Endodermal cell (in vitro differentiated cells): Measurements from ENCODE around the gene MTHFD2L. TPM values are rescaled to one million over a fixed set of nuclear protein-coding genes. Genes with fewer than 3 reads are reported as not detected.

Experiments used
- DNase-seq: peaks from one replicate; pipeline ENCODE4 v3.0.0-alpha.2; 2017
- H3K27ac ChIP-seq: 2 replicates; pipeline ENCODE4 v1.5.1; 2013; ENCODE audit warnings: mild to moderate bottlenecking, low read depth, low read length, moderate library complexity
- H3K27me3 ChIP-seq: 2 replicates; pipeline ENCODE4 v1.6.1; 2013; ENCODE audit warnings: mild to moderate bottlenecking, low read length, moderate library complexity; ENCODE audit not compliant: insufficient read depth, control insufficient read depth, poor library complexity, severe bottlenecking
- H3K36me3 ChIP-seq: 2 replicates; pipeline ENCODE4 v1.7.0; 2013; ENCODE audit warnings: mild to moderate bottlenecking, low read length, moderate library complexity; ENCODE audit not compliant: control insufficient read depth, insufficient read depth
- H3K4me1 ChIP-seq: one replicate; pipeline ENCODE4 v1.7.0; 2013; ENCODE audit warnings: low read length; ENCODE audit not compliant: control insufficient read depth, insufficient read depth
- H3K4me3 ChIP-seq: 2 replicates; pipeline ENCODE4 v1.5.1; 2013; ENCODE audit warnings: mild to moderate bottlenecking, low read length, moderate library complexity
- H3K9ac ChIP-seq: 2 replicates; pipeline ENCODE4 v1.6.1; 2013; ENCODE audit warnings: mild to moderate bottlenecking, low read length, moderate library complexity; ENCODE audit not compliant: poor library complexity, severe bottlenecking; ENCODE audit errors: extremely low read depth
- H3K9me3 ChIP-seq: 2 replicates; pipeline ENCODE4 v1.6.1; 2013; ENCODE audit warnings: mild to moderate bottlenecking, low read length, moderate library complexity; ENCODE audit not compliant: control insufficient read depth
- H3K27ac Mint-ChIP-seq: 2 replicates; pipeline ENCODE4 v1.8.0; 2020; ENCODE audit warnings: mixed read lengths
- H3K27me3 Mint-ChIP-seq: 2 replicates; pipeline ENCODE4 v1.8.0; 2021; ENCODE audit warnings: mild to moderate bottlenecking, mixed read lengths; ENCODE audit not compliant: insufficient read depth
- H3K36me3 Mint-ChIP-seq: 2 replicates; pipeline ENCODE4 v1.8.0; 2020; ENCODE audit warnings: low read depth, mixed read lengths
- H3K4me1 Mint-ChIP-seq: 2 replicates; pipeline ENCODE4 v1.8.0; 2020; ENCODE audit warnings: mixed read lengths
- H3K4me3 Mint-ChIP-seq: 2 replicates; pipeline ENCODE4 v1.8.0; 2020; ENCODE audit warnings: mild to moderate bottlenecking, moderate library complexity, mixed read lengths
- H3K9me3 Mint-ChIP-seq: 2 replicates; pipeline ENCODE4 v1.8.0; 2020; ENCODE audit warnings: mild to moderate bottlenecking, mixed read lengths
- total RNA-seq, 2 donors: library from RNA; stranded (reverse); fragmentation: NEBNext Ultra II Directional in 1 of 2; extraction: Animal tissue kit (Norgen Biotek cat#: 25700) in 1 of 2; gene quantifications; 2 replicates in 1 of 2; 3 replicates in 1 of 2; pipeline ENCODE4 v1.2.1, GENCODE V29; 2021
- TF ChIP-seq, protein P1 (sequence below): fragments of 200-600 bp; sonication (generic); conservative IDR thresholded peaks from 2 replicates; pipeline ENCODE4 v1.5.0; 2021; ENCODE audit warnings: antibody characterized with exemption, mild to moderate bottlenecking

The MTHFD2L gene
- total RNA-seq, 2 donors from 2014 or later, result 10.4 to 11.5 TPM

DNA sequence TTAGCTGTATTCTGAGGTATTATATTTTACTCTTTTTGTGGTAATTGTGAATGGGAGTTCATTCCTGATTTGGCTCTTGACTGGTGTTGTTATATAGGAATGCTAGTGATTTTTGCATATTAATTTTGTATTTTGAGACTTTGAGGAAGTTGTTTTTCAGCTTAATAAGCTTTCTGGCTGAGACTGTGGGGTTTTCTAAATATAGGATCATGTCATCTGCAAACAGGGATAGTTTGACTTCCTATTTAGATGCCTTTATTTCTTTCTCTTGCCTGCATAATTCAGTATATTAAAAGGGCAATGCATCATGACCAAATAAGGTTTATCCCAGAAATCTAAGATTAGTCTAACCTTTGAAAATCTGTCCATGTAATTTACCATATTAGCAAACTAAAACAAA, 105.6 kb downstream of the MTHFD2L start:
- H3K27ac Mint-ChIP-seq, result no peak overlapping the region
- peaks cover 5% of the 10 kb centered on the region for H3K4me1 ChIP-seq
- no peaks in the 10 kb centered on the region for H3K27me3 ChIP-seq
- no peaks in the 10 kb centered on the region for H3K9me3 Mint-ChIP-seq
- H3K4me3 Mint-ChIP-seq, result no peak overlapping the region
- no peaks in the 10 kb centered on the region for H3K36me3 Mint-ChIP-seq
- no peak for DNase-seq
- no peaks in the 10 kb centered on the region for H3K27me3 Mint-ChIP-seq
- TF ChIP-seq, protein P1, sequence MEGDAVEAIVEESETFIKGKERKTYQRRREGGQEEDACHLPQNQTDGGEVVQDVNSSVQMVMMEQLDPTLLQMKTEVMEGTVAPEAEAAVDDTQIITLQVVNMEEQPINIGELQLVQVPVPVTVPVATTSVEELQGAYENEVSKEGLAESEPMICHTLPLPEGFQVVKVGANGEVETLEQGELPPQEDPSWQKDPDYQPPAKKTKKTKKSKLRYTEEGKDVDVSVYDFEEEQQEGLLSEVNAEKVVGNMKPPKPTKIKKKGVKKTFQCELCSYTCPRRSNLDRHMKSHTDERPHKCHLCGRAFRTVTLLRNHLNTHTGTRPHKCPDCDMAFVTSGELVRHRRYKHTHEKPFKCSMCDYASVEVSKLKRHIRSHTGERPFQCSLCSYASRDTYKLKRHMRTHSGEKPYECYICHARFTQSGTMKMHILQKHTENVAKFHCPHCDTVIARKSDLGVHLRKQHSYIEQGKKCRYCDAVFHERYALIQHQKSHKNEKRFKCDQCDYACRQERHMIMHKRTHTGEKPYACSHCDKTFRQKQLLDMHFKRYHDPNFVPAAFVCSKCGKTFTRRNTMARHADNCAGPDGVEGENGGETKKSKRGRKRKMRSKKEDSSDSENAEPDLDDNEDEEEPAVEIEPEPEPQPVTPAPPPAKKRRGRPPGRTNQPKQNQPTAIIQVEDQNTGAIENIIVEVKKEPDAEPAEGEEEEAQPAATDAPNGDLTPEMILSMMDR, result no peak
- H3K4me3 ChIP-seq, result no peak overlapping the region
- no peak overlapping the region for H3K27ac ChIP-seq
- H3K9ac ChIP-seq, result no peak overlapping the region
- H3K36me3 ChIP-seq, result no peaks in the 10 kb centered on the region
- H3K9me3 ChIP-seq, result no peaks in the 10 kb centered on the region
- H3K4me1 Mint-ChIP-seq, result peaks cover 7% of the 10 kb centered on the region

DNA sequence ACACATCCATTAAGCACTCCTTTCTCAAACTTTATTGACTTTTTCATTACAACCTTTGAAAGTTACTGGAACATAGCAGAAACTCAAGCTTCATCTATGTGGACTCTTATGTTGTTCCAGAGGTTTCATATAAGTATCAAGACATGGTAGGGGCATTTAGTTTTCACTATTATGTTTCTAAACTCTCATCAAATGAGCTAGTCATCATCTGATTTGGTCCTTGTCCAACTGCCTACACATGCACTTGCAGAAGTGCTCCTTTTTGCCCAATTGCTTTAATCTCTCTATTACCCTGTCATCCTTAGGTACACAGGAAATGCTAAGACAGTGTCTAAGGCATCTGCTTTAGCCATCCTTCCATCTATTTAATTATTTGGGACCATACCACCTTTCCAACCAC, 108.2 kb downstream of the MTHFD2L start:
- no peaks in the 10 kb centered on the region for H3K27me3 Mint-ChIP-seq
- H3K9ac ChIP-seq, result no peak overlapping the region
- DNase-seq, result no peak
- no peaks in the 10 kb centered on the region for H3K4me1 ChIP-seq
- H3K4me1 Mint-ChIP-seq, result peaks cover 7% of the 10 kb centered on the region
- no peak overlapping the region for H3K27ac ChIP-seq
- H3K4me3 ChIP-seq, result no peak overlapping the region
- H3K36me3 ChIP-seq, result no peaks in the 10 kb centered on the region
- H3K4me3 Mint-ChIP-seq, result no peak overlapping the region
- H3K9me3 Mint-ChIP-seq, result peaks cover 2% of the 10 kb centered on the region
- H3K27ac Mint-ChIP-seq, result no peak overlapping the region
- H3K9me3 ChIP-seq, result no peaks in the 10 kb centered on the region
- H3K36me3 Mint-ChIP-seq, result no peaks in the 10 kb centered on the region
- TF ChIP-seq, protein P1, result no peak
- H3K27me3 ChIP-seq, result no peaks in the 10 kb centered on the region

DNA sequence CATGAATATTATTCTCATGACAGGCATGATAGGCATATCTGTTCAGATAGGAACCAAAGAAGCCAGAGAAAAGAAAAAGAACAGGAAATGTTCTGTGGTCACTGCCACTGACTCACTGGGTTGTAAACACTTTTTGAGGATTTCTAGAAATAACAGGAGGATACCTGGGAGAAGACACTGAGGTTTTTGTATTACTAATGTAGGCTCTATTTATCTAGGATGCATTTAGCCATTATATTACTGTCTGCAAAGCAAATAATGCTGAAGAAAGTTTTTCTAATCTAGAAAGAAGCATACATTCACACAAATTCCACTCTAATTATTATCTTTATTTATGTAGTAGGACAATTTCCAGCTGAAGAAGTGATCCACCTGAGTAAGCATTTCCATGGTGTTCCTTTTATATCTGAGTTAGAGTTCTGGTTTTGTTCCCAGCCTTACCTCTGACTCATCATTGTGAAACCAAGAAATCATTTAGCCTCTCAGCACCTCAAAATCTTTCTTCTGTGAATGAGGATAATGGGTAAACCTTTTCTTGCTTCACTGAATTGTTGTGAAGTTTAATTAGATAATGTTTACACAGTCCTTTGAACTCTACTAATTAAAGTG, 110.2 kb downstream of the MTHFD2L start:
- Histone ChIP-seq H3K27me3 (no peaks in the 10 kb centered on the region), H3K27ac (no peak overlapping the region), H3K36me3 (no peaks in the 10 kb centered on the region), H3K4me1 (no peaks in the 10 kb centered on the region), H3K4me3 (no peak overlapping the region), H3K9me3 (no peaks in the 10 kb centered on the region), H3K9ac (no peak overlapping the region)
- Mint-ChIP-seq H3K36me3 (no peaks in the 10 kb centered on the region), H3K27me3 (no peaks in the 10 kb centered on the region), H3K4me3 (no peak overlapping the region), H3K4me1 (peaks cover 6% of the 10 kb centered on the region), H3K9me3 (peaks cover 2% of the 10 kb centered on the region), H3K27ac (no peak overlapping the region)
- no peak for DNase-seq
- TF ChIP-seq, protein P1, result no peak
